GM18907 (cell line): ENCODE data around the gene MED15.
"Not testable (repeated sequence)": the region's sequence is repeated elsewhere in the genome, so short reads cannot be mapped to it uniquely, and the experiment has no call there.

Source experiments
- ATAC-seq: cut with Tn5 transposase; IDR thresholded peaks from one replicate; pipeline ENCODE4 v1.9.1; 2021; ENCODE audit warnings: mild to moderate bottlenecking, moderate library complexity; ENCODE audit not compliant: unreplicated experiment

Gene MED15

GRCh38 chr22:20594486-20594885 is 87.1 kb downstream of the MED15 start:
- ATAC-seq: not testable (repeated sequence)

GRCh38 chr22:20595461-20595860 is 88.1 kb downstream of the MED15 start:
- no peak for ATAC-seq

GRCh38 chr22:20599117-20599516 is 91.7 kb downstream of the MED15 start:
- no peak for ATAC-seq

GRCh38 chr22:20600137-20600673 is 92.8 kb downstream of the MED15 start:
- no peak for ATAC-seq

GRCh38 chr22:20601308-20601707 is 93.9 kb downstream of the MED15 start:
- no peak for ATAC-seq

GRCh38 chr22:20602609-20603164 is 95.3 kb downstream of the MED15 start:
- ATAC-seq: no peak

- no peak for ATAC-seq
Measured at GRCh38 chr22:20604092-20604747, 96.8 kb downstream of the MED15 start.

GRCh38 chr22:20604776-20605221 is 97.4 kb downstream of the MED15 start:
- ATAC-seq: no peak

- no peak for ATAC-seq
Measured at GRCh38 chr22:20605328-20605727, 97.9 kb downstream of the MED15 start.

GRCh38 chr22:20606041-20606783 is 98.8 kb downstream of the MED15 start:
- ATAC-seq: no peak

GRCh38 chr22:20606784-20607128 is 99.3 kb downstream of the MED15 start:
- ATAC-seq: no peak

GRCh38 chr22:20607157-20607907 is 99.9 kb downstream of the MED15 start:
- ATAC-seq: no peak

- ATAC-seq: no peak
Measured at GRCh38 chr22:20610243-20610686, 102.9 kb downstream of the MED15 start.

- ATAC-seq: no peak
Measured at GRCh38 chr22:20610757-20611156, 103.3 kb downstream of the MED15 start.

GRCh38 chr22:20611418-20611817 is 104.0 kb downstream of the MED15 start:
- no peak for ATAC-seq

GRCh38 chr22:20613301-20613700 is 105.9 kb downstream of the MED15 start:
- ATAC-seq: no peak

- ATAC-seq: no peak
Measured at GRCh38 chr22:20615021-20615420, 107.6 kb downstream of the MED15 start.

- ATAC-seq: no peak
Measured at GRCh38 chr22:20615533-20616450, 108.4 kb downstream of the MED15 start.

- ATAC-seq: no peak
Measured at GRCh38 chr22:20616451-20617043, 109.1 kb downstream of the MED15 start.

- no peak for ATAC-seq
Measured at GRCh38 chr22:20618488-20618887, 111.1 kb downstream of the MED15 start.
